GM12872 (cell line): ENCODE data around the gene SLC3A2.

Experiments
- CTCF ChIP-seq: IDR thresholded peaks from 3 replicates; pipeline ENCODE4 v1.5.1; 2011; ENCODE audit warnings: low read depth, mild to moderate bottlenecking, low read length, moderate library complexity; ENCODE audit not compliant: insufficient read depth

SLC3A2 gene

GRCh38 chr11:62933285-62933684 lies 52.6 kb downstream of the SLC3A2 start:
- no peak for TF ChIP-seq CTCF

- TF ChIP-seq CTCF: no peak
These were observed 53.2 kb downstream of the SLC3A2 start for GRCh38 chr11:62933750-62934495.

- TF ChIP-seq CTCF: no peak
These were observed 53.7 kb downstream of the SLC3A2 start for GRCh38 chr11:62934496-62934785.
